Raji (cell line): ENCODE data around the gene UBALD1.

Experiments used
- POLR2A ChIP-seq: IDR thresholded peaks from 2 replicates; pipeline ENCODE4 v1.6.1; 2011; ENCODE audit warnings: low read depth, low read length, control low read depth; ENCODE audit not compliant: insufficient read depth

Gene UBALD1

GRCh38 chr16:4570688-4571321 lies 43.9 kb downstream of the UBALD1 start:
- TF ChIP-seq POLR2A: no peak

GRCh38 chr16:4570086-4570485 lies 44.6 kb downstream of the UBALD1 start:
- no peak for TF ChIP-seq POLR2A

GRCh38 chr16:4566144-4566543 lies 48.5 kb downstream of the UBALD1 start:
- TF ChIP-seq POLR2A: no peak

- no peak for TF ChIP-seq POLR2A
Observed at GRCh38 chr16:4564661-4565267, 49.9 kb downstream of the UBALD1 start.

- TF ChIP-seq POLR2A: no peak
Observed at GRCh38 chr16:4561596-4561995, 53.1 kb downstream of the UBALD1 start.
